Embryonic facial prominence (tissue), 1 donor: ENCODE results near the gene CASTOR2.
"Not testable (repeated sequence)": the region's sequence is repeated elsewhere in the genome, so short reads cannot be mapped to it uniquely, and the experiment has no call there.

Experiments
- DNase-seq: peaks from one replicate; pipeline ENCODE4 v3.0.0-alpha.2; 2016; ENCODE audit errors: extremely low spot score

Gene CASTOR2

DNA sequence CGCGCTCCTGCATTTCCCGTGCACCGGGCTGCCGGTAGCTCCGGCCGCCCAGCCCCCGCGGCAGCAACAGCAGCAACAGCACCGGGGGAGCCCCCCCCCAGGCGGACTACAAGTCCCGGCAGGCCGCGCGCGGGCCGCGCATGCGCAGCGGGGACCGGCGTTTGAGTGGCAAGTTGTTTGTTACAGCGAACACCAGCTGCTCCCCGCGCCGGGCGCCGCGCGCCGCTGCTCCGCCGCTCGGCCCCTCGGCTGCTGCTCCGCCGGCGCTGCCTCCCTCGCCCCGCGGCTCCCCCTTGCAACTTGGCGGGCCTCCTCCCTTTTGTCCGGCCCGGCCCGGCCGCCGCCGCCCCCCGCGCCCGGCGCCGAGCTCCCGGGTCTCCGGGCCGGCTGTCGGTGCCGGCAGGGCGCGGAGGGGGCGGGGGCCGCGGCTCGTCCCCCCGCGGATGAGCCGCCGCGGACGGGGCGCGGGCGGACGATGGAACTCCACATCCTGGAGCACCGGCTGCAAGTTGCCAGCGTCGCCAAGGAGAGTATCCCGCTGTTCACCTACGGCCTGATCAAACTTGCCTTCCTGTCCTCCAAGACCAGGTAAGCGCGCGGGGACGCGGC, at the start of gene CASTOR2:
CASTOR2 (plus strand) TSS at position 195 of the 609 bp plus-strand sequence; CDS start at position 476, 281 bp downstream.
- DNase-seq = not testable (repeated sequence)

DNA sequence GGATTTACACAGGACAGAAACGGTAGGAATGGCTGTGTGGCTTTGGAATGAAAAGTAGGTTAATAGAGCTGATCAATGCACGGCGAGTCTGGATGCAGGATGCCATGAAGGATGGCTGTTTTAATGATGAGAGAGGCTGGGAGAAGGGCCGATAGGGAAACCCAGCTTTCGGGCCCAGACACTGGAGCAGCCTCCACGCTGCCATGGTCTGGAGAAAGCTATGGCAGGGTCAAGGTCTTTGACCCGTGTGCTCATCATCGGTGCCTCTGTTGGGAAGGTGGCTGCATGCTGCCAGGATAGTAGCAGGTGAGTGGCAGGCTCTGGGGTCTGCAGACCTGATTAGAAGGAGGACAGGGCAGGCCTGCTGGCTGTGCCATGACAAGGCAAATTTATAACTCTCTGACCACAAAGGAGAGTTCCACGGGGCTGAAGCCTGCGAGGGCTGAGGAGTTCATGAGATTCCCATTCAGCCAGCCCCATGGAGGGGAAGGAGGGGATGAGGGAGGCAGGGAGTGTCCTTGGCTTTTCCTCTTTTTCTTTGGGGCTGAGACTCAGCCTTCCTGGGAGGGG, 42.1 kb upstream of the CASTOR2 start:
- DNase-seq = not testable (repeated sequence)

DNA sequence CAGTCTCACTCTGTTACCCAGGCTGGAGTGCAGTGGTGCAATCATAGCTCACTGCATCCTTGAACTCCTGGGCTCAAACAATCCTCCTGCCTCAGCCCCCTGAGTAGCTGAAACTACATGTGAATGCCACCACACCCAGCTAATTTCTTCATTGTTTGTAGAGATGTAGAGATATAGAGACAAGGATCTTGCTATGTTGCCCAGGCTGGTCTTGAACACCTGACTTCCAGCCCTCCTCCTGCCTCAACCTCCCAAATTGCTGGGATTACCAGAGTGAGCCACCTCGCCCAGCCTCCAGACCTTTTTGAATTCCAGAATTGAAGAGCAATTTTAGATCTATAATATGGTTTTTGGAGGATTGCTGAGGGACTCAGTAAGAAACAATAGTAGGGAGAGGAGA, 40.9 kb upstream of the CASTOR2 start:
- not testable (repeated sequence) for DNase-seq

DNA sequence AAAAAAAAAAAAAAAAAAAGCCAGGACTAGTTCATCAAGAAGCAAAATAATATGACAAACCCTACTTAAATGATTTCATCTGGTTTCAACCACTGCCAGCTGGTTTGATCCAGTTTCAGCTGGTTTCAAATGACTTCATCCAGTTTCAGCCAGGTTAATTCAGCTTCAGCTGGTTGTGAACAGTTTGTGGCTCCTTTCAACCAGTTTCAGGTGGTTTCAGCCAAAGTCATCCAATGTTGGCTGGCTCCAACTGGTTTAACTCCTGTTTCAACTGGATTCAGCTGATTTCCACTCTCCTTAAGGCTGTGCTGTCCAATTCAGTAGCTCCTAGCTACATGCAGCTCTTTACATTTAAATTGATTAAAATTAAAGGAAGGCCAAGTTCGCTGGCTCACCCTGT, 37.5 kb upstream of the CASTOR2 start:
- not testable (repeated sequence) for DNase-seq

DNA sequence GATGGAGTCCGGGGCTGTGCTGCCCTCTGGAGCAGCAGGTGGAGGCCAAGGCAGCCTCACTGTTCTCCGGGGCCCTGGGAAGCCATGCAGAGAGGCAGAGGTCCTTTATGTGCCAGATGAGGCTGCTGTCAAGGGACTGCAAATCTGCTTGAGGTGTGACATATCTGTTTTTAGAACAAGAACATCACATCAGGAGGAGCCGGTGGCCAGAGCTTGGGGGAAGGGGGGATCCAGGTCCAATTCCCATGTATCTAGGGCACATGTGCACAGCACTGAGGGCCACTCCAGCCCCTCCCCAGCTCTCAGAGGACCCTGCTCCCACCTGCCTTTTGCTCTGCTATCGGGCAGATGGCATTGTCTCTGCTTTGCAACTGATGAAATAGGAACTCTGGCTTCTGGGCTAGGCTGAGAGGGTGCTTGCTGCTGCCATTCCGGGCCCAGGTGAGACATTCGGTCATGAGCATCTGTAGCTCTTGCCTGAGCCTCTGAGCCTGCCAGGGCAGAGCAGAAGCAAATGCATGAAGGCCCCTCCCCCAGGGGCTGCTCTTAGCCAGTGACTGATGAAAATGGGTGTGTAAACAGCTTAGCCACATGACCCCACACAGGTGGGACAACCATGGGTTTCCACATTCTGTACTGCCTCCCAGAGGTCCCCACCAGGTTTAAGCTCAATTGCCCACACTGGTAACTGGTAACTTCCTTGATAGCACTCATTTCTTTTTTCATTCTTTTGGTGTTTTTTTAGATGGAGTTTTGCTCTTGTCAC, 32.8 kb upstream of the CASTOR2 start:
- DNase-seq = not testable (repeated sequence)

DNA sequence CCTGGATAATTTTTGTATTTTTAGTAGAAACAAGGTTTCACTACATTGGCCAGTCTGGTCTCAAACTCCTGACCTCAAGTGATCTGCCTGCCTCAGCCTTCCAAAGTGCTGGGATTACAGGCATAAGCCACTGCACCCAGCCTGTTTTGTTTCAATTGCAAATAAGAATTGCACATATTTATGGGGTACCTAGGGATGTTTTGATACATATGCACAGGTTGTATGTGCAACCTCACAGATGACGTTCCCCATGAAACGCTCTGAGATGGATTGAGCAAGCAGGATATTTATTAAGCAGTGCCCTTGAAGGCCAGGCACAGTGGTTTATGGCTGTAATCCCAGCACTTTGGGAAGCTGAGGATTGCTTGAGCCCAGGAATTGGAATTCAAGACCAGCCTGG, 25.1 kb upstream of the CASTOR2 start:
- not testable (repeated sequence) for DNase-seq

DNA sequence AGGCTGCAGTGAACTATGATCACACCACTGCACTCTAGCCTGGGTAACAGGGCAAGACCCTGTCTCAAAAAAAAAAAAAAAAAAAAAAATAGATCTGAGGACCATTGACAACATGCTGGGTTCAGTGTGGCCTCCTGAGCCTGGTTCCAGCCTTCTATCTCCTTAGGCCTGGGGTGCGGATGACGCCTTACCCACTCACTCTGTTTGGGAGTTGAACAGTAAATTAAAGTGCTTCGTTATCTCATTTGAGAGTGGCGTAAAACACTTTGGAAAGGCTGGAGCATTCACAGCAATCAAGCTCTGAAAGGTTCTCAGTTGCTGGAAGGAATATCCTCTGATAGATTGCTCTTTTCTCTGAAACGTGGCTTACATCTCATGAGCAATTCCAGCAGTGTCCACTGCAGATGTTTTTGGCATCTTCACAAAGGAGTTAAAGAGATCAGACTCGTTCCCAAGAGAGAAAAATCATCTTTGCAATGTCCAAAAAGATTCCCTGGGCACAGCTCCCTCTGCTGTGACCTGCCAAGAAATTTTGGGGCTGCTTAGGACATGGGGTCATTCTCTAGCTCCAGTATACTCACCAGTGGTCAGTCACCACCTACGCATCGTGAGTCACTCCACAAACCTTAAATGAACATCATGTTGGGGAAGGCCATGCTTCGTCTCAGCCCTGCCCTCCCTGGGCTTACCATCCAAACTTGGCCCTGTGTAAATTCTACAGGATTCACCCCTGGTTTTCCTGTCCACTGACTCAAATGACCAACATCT, 23.0 kb upstream of the CASTOR2 start:
- not testable (repeated sequence) for DNase-seq

DNA sequence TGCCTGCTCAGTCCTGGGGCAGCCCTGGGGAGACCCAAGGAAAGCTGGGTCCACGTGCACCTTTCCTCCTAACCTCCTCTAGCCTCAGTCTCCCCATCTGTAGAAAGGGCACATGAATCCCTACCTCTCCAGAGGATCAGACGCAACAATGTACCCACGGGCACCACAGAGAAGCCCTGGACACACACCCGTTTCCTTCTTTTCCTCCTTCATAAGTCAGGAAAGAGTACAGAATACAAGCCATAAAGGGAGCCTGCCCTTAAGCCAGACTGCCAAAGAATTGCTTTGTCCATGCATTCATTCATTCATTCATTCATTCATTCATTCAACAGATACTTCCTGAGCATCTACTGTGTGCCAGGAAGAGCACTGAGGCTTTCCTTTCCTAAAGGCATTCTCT, 20.6 kb upstream of the CASTOR2 start:
- DNase-seq = not testable (repeated sequence)

DNA sequence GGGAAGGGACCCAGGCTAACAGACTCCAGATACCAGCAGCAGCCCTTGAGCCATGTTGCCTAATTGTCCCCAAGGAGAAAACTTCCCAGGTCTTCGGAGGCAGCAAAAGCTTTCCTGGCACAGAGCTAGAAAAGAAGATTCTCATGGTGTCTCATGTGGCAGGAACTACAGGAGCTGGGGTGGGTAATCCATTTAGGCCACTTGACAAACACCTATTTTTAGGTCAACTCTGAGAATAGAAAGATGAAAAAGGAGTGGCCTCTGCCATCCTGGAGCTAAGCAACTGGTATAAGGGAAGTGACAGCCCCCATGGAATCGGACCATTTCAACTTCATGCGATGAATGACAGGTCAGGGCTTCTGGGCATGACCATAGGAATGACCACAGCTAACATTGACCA, 16.8 kb upstream of the CASTOR2 start:
- not testable (repeated sequence) for DNase-seq

DNA sequence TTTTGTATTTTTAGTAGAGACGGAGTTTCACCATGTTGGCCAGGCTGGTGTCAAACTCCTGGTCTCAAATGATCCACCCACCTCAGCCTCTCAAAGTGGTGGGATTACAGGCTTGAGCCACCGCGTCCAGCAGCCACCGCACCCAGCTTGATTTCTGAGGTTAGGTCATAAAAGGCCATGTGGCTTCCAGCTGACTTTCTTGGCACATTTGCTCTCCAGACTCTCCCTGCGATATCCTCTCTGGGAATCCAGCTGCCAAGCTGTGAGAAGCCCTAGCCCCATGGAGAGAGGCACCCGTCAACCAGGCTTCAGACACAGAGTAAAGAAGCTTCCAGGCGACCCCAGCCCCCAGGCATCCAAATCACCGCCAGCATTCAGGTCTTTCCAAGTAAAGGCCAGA, 10.7 kb upstream of the CASTOR2 start:
- not testable (repeated sequence) for DNase-seq

DNA sequence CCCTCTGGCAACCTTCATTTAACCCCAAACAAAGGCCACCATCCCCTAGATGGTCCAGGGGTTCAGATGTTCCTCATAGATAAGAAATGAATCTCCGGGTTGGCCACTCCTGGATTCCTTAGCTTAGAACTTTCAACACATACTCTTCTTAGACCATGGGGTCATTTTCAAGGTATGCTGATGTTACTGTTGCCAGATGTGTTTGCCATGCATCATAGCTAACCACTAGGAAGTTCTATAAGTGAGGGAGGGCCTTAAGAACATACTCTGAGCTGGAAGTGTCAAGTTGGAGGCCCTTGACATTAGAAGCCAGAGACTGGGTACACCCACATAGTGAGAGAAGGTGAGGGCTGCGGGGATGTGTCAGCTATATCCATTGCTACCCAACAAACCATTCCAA, 6.2 kb upstream of the CASTOR2 start:
- DNase-seq = not testable (repeated sequence)

DNA sequence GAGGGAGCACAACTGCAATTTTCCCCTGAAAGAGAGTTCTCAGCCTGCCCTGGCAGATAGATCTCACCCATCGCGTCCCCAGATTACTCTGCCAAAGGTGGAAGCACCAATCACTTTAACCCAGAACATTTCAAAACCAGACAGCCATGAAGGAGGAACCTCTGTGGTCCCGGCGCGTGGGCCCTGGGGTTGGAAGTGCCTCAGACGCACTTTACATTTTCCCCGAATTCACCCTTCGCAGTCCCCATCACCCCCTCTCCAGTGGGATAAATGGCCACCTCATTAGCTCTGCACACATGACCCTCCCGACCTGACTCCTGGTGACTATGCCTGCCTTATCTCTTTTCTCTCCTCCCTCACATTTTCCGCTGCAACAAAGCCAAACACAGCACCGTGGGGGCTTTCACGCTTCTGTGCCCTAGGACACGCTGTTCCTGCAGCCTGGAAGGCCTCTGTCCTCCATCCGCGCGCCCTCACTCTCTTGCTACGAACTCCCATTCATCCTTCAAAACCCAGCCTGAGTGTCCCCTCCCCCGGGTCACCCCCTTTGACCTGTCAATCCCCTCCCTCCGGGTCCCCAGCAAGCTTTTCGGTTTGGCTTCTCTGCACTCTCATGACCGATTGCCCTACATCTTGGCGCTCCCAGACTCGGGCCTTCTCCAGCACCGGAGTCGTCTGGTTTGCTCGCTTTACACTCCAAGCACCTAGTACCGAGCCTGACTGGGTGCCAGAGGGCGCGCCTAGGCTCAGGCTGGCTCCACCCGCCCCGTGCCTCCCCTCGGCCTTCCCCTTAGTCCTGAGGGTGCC, 598 bp upstream of the CASTOR2 start:
- not testable (repeated sequence) for DNase-seq

DNA sequence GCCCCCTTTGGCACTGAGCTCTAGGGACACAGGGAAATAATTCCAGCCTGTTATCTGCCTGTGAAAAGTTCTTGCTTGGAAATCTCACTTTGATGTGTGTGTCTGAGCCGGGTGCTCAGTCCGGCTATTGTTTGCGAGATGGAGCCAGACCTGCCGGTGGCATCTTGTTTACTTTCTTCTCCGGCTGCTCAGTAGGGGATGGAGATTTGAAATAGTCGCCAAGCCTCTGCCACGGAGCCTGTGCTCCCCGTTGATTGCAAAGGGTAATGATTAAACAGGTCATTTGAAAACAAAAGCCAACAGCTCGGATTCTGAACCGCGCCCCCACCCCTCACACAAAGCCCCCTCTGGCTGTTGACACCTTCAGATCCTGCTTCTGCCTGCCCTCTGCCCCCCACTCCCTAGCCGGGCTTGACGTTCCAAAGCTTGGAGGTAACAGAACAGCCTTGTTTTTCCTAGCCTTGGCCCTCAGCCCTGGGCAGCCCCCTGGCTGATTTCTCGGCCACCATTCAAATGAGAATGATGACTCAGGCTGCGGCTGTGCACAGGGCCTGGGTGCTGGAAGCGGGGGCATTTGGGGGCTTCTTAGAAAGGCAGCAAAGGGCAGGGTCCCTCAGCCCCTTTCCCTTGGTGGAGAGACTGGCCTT, 1.8 kb downstream of the CASTOR2 start:
- not testable (repeated sequence) for DNase-seq

DNA sequence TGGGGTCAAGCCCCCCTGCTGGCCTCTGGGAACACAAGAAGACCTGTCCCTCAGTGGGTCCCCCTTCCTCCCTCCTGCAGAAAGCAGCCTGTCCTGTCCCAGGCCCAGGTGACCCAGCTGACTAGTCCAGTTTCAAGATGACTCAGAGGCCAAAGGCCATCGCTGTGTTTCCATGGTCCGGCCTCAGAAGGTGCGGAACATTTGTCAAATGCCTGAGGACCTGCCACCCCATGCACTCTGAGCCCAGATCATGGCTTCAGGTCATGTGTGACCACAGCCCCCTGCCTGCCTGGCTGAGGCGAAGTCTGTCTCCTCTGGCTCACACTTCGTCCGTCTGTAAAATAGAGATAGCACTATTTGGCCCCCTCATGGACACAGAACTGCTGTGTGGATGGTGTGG, 2.4 kb downstream of the CASTOR2 start:
- DNase-seq = not testable (repeated sequence)

DNA sequence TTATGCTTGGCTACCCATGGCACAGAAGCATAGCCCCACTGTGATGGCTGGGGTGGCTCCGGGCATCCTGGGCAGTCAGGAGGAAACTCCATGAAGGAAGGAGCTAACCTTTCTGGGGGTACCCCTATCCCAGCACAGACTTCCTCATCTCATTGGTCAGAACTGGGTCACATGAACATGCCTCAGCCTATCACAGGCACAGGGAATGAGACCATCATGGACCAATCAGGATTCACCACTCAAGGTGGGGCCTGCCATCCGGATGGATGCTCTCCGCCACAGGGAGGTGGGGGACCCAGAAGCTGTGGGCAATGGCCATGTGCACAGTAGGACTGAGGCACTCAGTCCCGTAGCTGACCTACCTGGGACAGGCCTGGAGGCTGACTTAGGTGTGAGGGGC, 6.9 kb downstream of the CASTOR2 start:
- not testable (repeated sequence) for DNase-seq

DNA sequence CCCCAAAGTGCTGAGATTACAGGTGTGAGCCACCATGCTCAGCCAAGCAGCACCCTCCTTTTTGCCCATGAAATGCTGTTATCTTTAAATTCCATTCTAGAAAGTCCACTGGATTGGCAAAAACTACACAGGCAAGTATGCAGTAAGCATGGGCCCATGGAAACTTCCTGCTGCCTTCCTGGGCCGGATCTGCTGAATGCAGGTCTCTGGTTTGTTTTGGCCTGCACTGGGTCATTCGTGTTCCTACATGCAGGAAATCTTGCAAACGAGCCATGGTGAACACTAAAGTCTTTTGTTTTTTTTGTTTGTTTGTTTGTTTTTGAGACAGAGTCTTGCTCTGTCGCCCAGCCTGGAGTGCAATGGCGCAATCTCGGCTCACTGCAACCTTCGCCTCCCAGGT, 7.9 kb downstream of the CASTOR2 start:
- DNase-seq = not testable (repeated sequence)

DNA sequence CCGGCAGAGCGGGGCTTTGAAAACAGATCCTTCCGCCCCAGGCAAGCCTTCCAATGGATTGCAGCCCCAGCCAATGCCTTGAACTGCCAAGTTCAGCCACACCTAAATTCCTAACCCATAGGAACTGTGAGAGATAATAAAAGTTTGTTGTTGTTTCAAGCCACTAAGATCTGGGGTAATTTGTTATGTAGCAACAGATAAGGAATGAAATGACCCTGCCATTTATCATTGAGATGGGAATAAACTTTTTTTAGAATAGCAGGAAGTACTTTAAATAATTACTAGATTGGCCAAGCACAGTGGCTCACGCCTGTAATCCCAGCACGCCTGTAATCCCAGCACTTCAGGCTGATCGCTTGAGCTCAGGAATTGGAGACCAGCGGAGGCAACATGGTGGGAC, 11.5 kb downstream of the CASTOR2 start:
- DNase-seq = not testable (repeated sequence)

DNA sequence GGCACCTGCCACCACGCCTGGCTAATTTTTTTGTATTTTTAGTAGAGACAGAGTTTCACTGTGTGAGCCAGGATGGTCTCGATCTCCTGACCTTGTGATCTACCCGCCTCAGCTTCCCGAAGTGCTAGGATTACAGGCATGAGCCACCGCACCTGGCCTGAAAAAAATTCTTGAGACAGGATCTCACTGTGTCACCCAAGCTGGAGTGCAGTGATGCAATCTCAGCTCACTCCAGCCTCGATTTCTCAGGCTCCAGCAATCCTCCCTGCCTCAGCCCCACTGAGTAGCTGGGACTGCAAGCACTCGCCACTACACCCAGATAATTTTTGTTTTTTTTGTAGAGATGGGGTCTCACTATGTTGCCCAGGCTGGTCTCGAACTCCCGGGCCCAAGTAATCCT, 13.0 kb downstream of the CASTOR2 start:
- not testable (repeated sequence) for DNase-seq

DNA sequence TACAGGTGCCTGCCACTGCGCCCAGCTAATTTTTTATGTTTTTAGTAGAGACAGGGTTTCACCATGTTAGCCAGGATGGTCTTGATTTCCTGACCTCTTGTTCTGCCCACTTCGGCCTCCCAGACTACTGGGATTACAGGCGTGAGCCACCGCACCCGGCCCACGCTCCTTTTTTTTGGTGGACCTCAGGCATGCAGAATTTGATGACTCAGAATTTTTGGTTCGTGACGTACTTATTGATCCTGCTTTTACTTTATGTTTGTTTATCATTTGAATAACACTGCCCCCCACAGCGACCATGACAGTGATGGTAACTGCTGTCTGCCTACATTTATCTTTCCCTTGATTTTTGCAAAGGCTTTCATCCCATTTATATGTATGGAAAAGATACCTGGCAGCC, 23.9 kb downstream of the CASTOR2 start:
- DNase-seq = not testable (repeated sequence)

DNA sequence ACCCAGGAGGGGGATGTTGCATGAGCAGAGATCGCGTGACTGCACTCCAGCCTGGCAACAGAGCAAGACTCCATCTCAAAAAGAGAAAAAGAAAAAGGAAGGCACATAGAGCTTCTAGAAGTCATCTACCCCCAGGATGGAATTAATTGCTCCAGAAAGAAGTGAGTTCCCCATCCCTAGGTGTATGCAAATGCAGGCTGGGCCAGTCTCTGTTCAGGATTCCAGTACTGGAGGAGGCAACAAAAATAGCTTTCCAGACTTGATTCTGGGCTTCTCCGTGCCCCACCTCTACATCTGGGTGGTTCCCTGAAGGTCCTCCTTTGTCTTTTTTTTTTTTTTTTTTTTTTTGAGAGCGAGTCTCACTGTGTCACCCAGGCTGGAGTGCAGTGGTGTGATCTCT, 28.6 kb downstream of the CASTOR2 start:
- no peak for DNase-seq
